Activated B cell treated with CpG ODN at 0.5 μM for 24 hours (primary cell): Measurements from ENCODE around the gene BPGM. TPM values are rescaled to one million over a fixed set of nuclear protein-coding genes. Genes with fewer than 3 reads are reported as not detected.

ENCODE experiments used
- ATAC-seq: fragments of 200-7000 bp; cut with Tn5 transposase; one replicate; pipeline ENCODE4 v1.10.0; 2021; ENCODE audit warnings: low read depth, mild to moderate bottlenecking, moderate library complexity
- CTCF ChIA-PET: fragments of 350-600 bp; sonication (Branson Sonifier 250); formaldehyde crosslinking; loops from one replicate; lab custom pipeline; 2021; ENCODE audit warnings: antibody characterized with exemption; lab: Charles Lee
- POLR2A ChIA-PET: fragments of 350-600 bp; sonication (Branson Sonifier 250); formaldehyde crosslinking; loops from one replicate; lab custom pipeline; 2021; ENCODE audit warnings: antibody characterized with exemption; lab: Charles Lee
- DNase-seq: peaks from one replicate; pipeline ENCODE4 v3.0.0; 2022
- H3K27ac Mint-ChIP-seq: one replicate; pipeline ENCODE4 v1.8.0; 2020; ENCODE audit warnings: mixed read lengths
- H3K27me3 Mint-ChIP-seq: one replicate; pipeline ENCODE4 v1.8.0; 2021; ENCODE audit warnings: mixed read lengths
- H3K36me3 Mint-ChIP-seq: one replicate; pipeline ENCODE4 v1.8.0; 2021; ENCODE audit warnings: low read depth, mixed read lengths
- H3K4me1 Mint-ChIP-seq: one replicate; pipeline ENCODE4 v1.8.0; 2021; ENCODE audit warnings: mixed read lengths
- H3K4me3 Mint-ChIP-seq: one replicate; pipeline ENCODE4 v1.8.0; 2020; ENCODE audit warnings: mild to moderate bottlenecking, mixed read lengths
- H3K9me3 Mint-ChIP-seq: one replicate; pipeline ENCODE4 v1.8.0; 2020; ENCODE audit warnings: mixed read lengths
- intact Hi-C: fragments of 100-400 bp; cut with micrococcal nuclease; formaldehyde crosslinking; loops from one replicate; pipeline ENCODE4 v1.15.1; 2024
- total RNA-seq: library from RNA; stranded (reverse); gene quantifications from 2 replicates; pipeline ENCODE4 v1.2.3, GENCODE V29; 2022
- TF ChIP-seq, protein P1 (sequence below): fragments of 200-600 bp; IDR thresholded peaks from one replicate; pipeline ENCODE4 v1.8.0; 2022; ENCODE audit warnings: antibody characterized with exemption, mild to moderate bottlenecking

BPGM gene
- total RNA-seq, 1 donor from 2014 or later: 10.1 TPM

GRCh38 chr7:134669845-134670373 is 23.3 kb downstream of the BPGM start:
- peaks cover 3% of the 10 kb centered on the region for H3K9me3 Mint-ChIP-seq
- POLR2A ChIA-PET: interaction anchor here (1.0 to 1.2 kb wide), 3 partner anchors 22 to 97 kb away, joined by 3 to 4 read pairs (median 3); partner anchors contain the start of gene BPGM
- CTCF ChIA-PET: no interaction called here
- ATAC-seq: peak; percentile 71
- peaks cover 25% of the 10 kb centered on the region for H3K4me1 Mint-ChIP-seq
- DNase-seq: peak; percentile 18
- intact Hi-C loops: loop anchor here (1.0 kb wide), 1 partner anchor 23 kb away; no protein-coding TSS in a partner anchor
- no peaks in the 10 kb centered on the region for H3K27me3 Mint-ChIP-seq
- H3K36me3 Mint-ChIP-seq: peaks cover 25% of the 10 kb centered on the region
- TF ChIP-seq, protein P1, sequence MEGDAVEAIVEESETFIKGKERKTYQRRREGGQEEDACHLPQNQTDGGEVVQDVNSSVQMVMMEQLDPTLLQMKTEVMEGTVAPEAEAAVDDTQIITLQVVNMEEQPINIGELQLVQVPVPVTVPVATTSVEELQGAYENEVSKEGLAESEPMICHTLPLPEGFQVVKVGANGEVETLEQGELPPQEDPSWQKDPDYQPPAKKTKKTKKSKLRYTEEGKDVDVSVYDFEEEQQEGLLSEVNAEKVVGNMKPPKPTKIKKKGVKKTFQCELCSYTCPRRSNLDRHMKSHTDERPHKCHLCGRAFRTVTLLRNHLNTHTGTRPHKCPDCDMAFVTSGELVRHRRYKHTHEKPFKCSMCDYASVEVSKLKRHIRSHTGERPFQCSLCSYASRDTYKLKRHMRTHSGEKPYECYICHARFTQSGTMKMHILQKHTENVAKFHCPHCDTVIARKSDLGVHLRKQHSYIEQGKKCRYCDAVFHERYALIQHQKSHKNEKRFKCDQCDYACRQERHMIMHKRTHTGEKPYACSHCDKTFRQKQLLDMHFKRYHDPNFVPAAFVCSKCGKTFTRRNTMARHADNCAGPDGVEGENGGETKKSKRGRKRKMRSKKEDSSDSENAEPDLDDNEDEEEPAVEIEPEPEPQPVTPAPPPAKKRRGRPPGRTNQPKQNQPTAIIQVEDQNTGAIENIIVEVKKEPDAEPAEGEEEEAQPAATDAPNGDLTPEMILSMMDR: no peak
- peak overlapping the region; percentile 57 for H3K4me3 Mint-ChIP-seq
- H3K27ac Mint-ChIP-seq: peak overlapping the region; percentile 65

DNA sequence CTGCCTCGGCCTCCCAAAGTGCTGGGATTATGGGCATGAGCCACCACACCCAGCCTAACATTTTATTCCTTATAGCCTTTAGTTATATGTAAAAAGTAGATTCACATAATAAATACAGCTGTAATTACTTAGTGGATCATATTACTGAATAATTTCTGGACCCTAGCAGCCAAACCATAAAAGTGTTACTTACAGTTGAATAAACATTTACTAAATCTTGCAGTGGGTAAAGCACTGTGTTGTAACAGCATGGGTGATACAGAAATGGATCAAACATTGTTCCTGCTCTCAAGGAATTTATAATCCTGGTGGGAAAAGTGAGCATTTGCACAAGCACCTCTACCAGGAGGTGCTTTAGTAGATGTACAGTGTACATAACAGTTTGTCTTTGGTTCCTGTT is 25.0 kb downstream of the BPGM start:
- peaks cover 3% of the 10 kb centered on the region for H3K9me3 Mint-ChIP-seq
- no peak for DNase-seq
- ATAC-seq: no peak
- no peaks in the 10 kb centered on the region for H3K27me3 Mint-ChIP-seq
- ChIA-PET CTCF (no interaction called here), POLR2A (no interaction called here)
- H3K27ac Mint-ChIP-seq: no peak overlapping the region
- H3K36me3 Mint-ChIP-seq: peaks cover 18% of the 10 kb centered on the region
- H3K4me3 Mint-ChIP-seq: no peak overlapping the region
- H3K4me1 Mint-ChIP-seq: peaks cover 28% of the 10 kb centered on the region
- TF ChIP-seq, protein P1: no peak
- intact Hi-C loops: no loop called here

GRCh38 chr7:134674424-134674823 is 27.8 kb downstream of the BPGM start:
- Mint-ChIP-seq H3K4me1 (peaks cover 25% of the 10 kb centered on the region), H3K36me3 (peaks cover 22% of the 10 kb centered on the region), H3K4me3 (no peak overlapping the region), H3K9me3 (peaks cover 3% of the 10 kb centered on the region), H3K27ac (no peak overlapping the region), H3K27me3 (no peaks in the 10 kb centered on the region)
- intact Hi-C loops: no loop called here
- DNase-seq (no peak), ATAC-seq (no peak)
- POLR2A ChIA-PET: no interaction called here
- TF ChIP-seq, protein P1: no peak
- CTCF ChIA-PET: no interaction called here

GRCh38 chr7:134676743-134677142 is 30.1 kb downstream of the BPGM start:
- POLR2A ChIA-PET: no interaction called here

GRCh38 chr7:134678115-134678514 is 31.5 kb downstream of the BPGM start:
- intact Hi-C loops: no loop called here
- POLR2A ChIA-PET: no interaction called here
- DNase-seq: no peak
- ATAC-seq: no peak
- CTCF ChIA-PET: no interaction called here
- H3K27me3 Mint-ChIP-seq: no peaks in the 10 kb centered on the region
- no peak overlapping the region for H3K4me3 Mint-ChIP-seq
- TF ChIP-seq, protein P1: no peak
- H3K4me1 Mint-ChIP-seq: peaks cover 9% of the 10 kb centered on the region
- peaks cover 3% of the 10 kb centered on the region for H3K9me3 Mint-ChIP-seq
- H3K27ac Mint-ChIP-seq: no peak overlapping the region
- peaks cover 35% of the 10 kb centered on the region for H3K36me3 Mint-ChIP-seq

More at GRCh38 chr7:134676743-134677142, 30.1 kb downstream of the BPGM start:
- H3K4me1 Mint-ChIP-seq: peaks cover 13% of the 10 kb centered on the region
- no peak overlapping the region for H3K27ac Mint-ChIP-seq
- CTCF ChIA-PET: no interaction called here
- H3K27me3 Mint-ChIP-seq: no peaks in the 10 kb centered on the region
- H3K4me3 Mint-ChIP-seq: no peak overlapping the region
- TF ChIP-seq, protein P1: no peak
- no peak for ATAC-seq
- DNase-seq: no peak
- peaks cover 3% of the 10 kb centered on the region for H3K9me3 Mint-ChIP-seq
- intact Hi-C loops: no loop called here
- peaks cover 35% of the 10 kb centered on the region for H3K36me3 Mint-ChIP-seq
